WTC11 (cell line): Measurements from ENCODE around the gene NCKAP5.

Experiments
- CBFB ChIP-seq: sonication (generic); formaldehyde crosslinking; IDR thresholded peaks from 2 replicates; pipeline ENCODE4 v1.8.1; 2022; ENCODE audit warnings: mild to moderate bottlenecking, low read depth, missing genetic modification reagents
- CREB1 ChIP-seq: sonication (generic); formaldehyde crosslinking; IDR thresholded peaks from 2 replicates; pipeline ENCODE4 v1.8.0; 2023; ENCODE audit warnings: mild to moderate bottlenecking, missing genetic modification reagents
- E2F4 ChIP-seq: sonication (generic); formaldehyde crosslinking; IDR thresholded peaks from 2 replicates; pipeline ENCODE4 v1.8.1; 2022; ENCODE audit warnings: low read depth, mild to moderate bottlenecking, moderate library complexity, missing genetic modification reagents, borderline replicate concordance
- ETV6 ChIP-seq: sonication (generic); formaldehyde crosslinking; IDR thresholded peaks from 2 replicates; pipeline ENCODE4 v1.8.1; 2022; ENCODE audit warnings: mild to moderate bottlenecking, missing genetic modification reagents
- TP53 ChIP-seq: sonication (generic); formaldehyde crosslinking; IDR thresholded peaks from 2 replicates; pipeline ENCODE4 v1.8.1; 2023; ENCODE audit warnings: mild to moderate bottlenecking, missing genetic modification reagents
- ZNF138 ChIP-seq: sonication (generic); formaldehyde crosslinking; conservative IDR thresholded peaks from 2 replicates; pipeline ENCODE4 v1.8.1; 2022; ENCODE audit warnings: mild to moderate bottlenecking, moderate library complexity, missing genetic modification reagents
- ZNF232 ChIP-seq: sonication (generic); formaldehyde crosslinking; IDR thresholded peaks from 2 replicates; pipeline ENCODE4 v1.8.0; 2022; ENCODE audit warnings: mild to moderate bottlenecking, missing genetic modification reagents
- TF ChIP-seq, protein P1 (sequence below): fragments of 200-600 bp; IDR thresholded peaks from 2 replicates; pipeline ENCODE4 v1.8.0; 2022; ENCODE audit warnings: antibody characterized with exemption

- TF ChIP-seq, protein P1, sequence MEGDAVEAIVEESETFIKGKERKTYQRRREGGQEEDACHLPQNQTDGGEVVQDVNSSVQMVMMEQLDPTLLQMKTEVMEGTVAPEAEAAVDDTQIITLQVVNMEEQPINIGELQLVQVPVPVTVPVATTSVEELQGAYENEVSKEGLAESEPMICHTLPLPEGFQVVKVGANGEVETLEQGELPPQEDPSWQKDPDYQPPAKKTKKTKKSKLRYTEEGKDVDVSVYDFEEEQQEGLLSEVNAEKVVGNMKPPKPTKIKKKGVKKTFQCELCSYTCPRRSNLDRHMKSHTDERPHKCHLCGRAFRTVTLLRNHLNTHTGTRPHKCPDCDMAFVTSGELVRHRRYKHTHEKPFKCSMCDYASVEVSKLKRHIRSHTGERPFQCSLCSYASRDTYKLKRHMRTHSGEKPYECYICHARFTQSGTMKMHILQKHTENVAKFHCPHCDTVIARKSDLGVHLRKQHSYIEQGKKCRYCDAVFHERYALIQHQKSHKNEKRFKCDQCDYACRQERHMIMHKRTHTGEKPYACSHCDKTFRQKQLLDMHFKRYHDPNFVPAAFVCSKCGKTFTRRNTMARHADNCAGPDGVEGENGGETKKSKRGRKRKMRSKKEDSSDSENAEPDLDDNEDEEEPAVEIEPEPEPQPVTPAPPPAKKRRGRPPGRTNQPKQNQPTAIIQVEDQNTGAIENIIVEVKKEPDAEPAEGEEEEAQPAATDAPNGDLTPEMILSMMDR: no peak
- TF ChIP-seq TP53 (CRISPR knock-in tag): no peak
- TF ChIP-seq ETV6 (CRISPR knock-in tag): no peak
- no peak for TF ChIP-seq CREB1 (CRISPR knock-in tag)
- TF ChIP-seq CBFB: no peak
- no peak for TF ChIP-seq ZNF138 (CRISPR knock-in tag)
- no peak for TF ChIP-seq ZNF232 (CRISPR knock-in tag)
- no peak for TF ChIP-seq E2F4
These were observed 415.5 kb downstream of the NCKAP5 start for GRCh38 chr2:133152801-133153200.
